Stomach (tissue), 9 donors: ENCODE results near the gene CALY. TPM values are rescaled to one million over a fixed set of nuclear protein-coding genes. Genes with fewer than 3 reads are reported as not detected.

Experiments
- DNase-seq, 2 donors: peaks; one replicate each; pipeline versions ENCODE4 v3.0.0 to v3.0.0-alpha.2; 2013 to 2019
- H3K27ac ChIP-seq, 5 donors: fragments of 200-600 bp in 4 of 5; sonication (generic) in 4 of 5; one replicate each; pipeline ENCODE4 v1.5.1; 2013 to 2019; ENCODE audit warnings: mild to moderate bottlenecking in 1 of 5, moderate library complexity in 1 of 5
- H3K27me3 ChIP-seq, 3 donors: fragments of 200-600 bp; sonication (generic); one replicate each; pipeline ENCODE4 v1.5.1; 2017 to 2019; ENCODE audit warnings: mixed run types in 1 of 3
- H3K36me3 ChIP-seq, 4 donors: fragments of 200-600 bp; sonication (generic); 1 replicate in 3 of 4; 2 replicates in 1 of 4; pipeline ENCODE4 v1.5.1; 2016 to 2019
- H3K4me1 ChIP-seq, 4 donors: fragments of 200-600 bp; sonication (generic); one replicate each; pipeline ENCODE4 v1.5.1; 2016 to 2019
- H3K4me3 ChIP-seq, 4 donors: fragments of 200-600 bp; sonication (generic) in 3 of 4; one replicate each; pipeline ENCODE4 v1.5.1; 2016 to 2019; ENCODE audit warnings: mild to moderate bottlenecking in 1 of 4
- H3K9me3 ChIP-seq, 4 donors: fragments of 200-600 bp; sonication (generic); one replicate each; pipeline ENCODE4 v1.5.1; 2016 to 2019
- EP300 ChIP-seq: sonication (generic); formaldehyde crosslinking; IDR thresholded peaks from one replicate; pipeline ENCODE4 v1.6.1; 2017; ENCODE audit warnings: antibody characterized with exemption
- POLR2A ChIP-seq, 4 donors: fragments of 450-650 bp; IDR thresholded peaks; one replicate each; pipeline ENCODE4 v1.6.1; 2016; ENCODE audit warnings: antibody characterized with exemption in 4 of 4, control low read depth in 2 of 4, mild to moderate bottlenecking in 1 of 4, moderate library complexity in 1 of 4
- POLR2AphosphoS5 ChIP-seq, 3 donors: sonication (generic); formaldehyde crosslinking; IDR thresholded peaks; one replicate each; pipeline ENCODE4 v1.6.1; 2016; ENCODE audit warnings: antibody characterized with exemption in 3 of 3
- WGBS, 5 donors: extraction: QIAGEN DNeasy Blood & Tissue Kit in 3 of 5; methylation state at CpG; one replicate each; pipeline versions ENCODE4 v1.1.5 to v1.1.7; 2013 to 2018; 5-methylcytosine and 5-hydroxymethylcytosine counted together
- intact Hi-C: fragments of 100-400 bp; cut with DNase I; formaldehyde crosslinking; loops from one replicate; pipeline ENCODE4 v1.15.1; 2023; ENCODE audit warnings: low total_unique reads
- polyA plus RNA-seq, 3 donors: library from polyadenylated mRNA; stranded (reverse); fragments of 200-250 nt; gene quantifications; one replicate each; pipeline ENCODE4 v1.2.3, GENCODE V29; 2013
- total RNA-seq, 5 donors: library from RNA; depleted of rRNA; stranded (reverse); fragments of >200 nt; gene quantifications; one replicate each; pipeline versions ENCODE4 v1.1.0 to v1.2.3, GENCODE V29; 2014 to 2016
- TF ChIP-seq, protein P1 (sequence below), 7 experiments: fragments of 450-650 bp in 4 of 7; fragments of 200-600 bp in 3 of 7; sonication (generic) in 3 of 7; IDR thresholded peaks; one replicate each; pipeline ENCODE4 v1.5.1; 2016 to 2019; ENCODE audit warnings: antibody characterized with exemption in 7 of 7, control low read depth in 2 of 7, mild to moderate bottlenecking in 1 of 7
- donor health status: healthy with polysubstance abuse.
- donor health status: Bipolar disorder and iron deficiency.
- donor health status: healthy.

The CALY gene
- total and polyA plus RNA-seq, 8 donors = 0.44 to 2.6 (median 1.4) TPM; not detected in 4

DNA sequence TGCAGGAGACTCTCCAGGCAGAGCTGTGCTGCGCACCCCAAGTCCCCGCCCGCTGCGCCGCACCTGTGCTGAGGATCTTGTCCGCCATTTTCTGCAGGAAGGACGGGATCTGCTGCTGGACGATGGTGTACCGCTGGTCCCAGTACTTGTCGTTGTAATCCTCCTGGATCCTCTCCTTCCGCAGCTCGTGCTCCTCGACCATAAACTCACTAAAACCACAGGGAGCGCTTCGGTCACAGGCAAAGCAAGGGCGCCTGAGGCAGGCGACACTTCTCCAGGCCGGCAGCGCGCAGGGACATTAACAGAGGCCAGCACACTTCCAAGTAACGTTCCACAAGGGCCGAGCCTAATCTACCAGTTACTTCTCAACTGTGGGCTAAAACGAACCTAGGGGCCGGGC is 46.9 kb downstream of the CALY start:
- no peaks in the 10 kb centered on the region for H3K27me3 ChIP-seq
- no peak overlapping the region for H3K4me3 ChIP-seq
- no peaks in the 10 kb centered on the region for H3K9me3 ChIP-seq
- H3K36me3 ChIP-seq = peaks cover 81 to 90% (median 90%) of the 10 kb centered on the region in 4 donors
- TF ChIP-seq EP300 = no peak
- TF ChIP-seq POLR2A (IDR thresholded peaks at IDR 0.05) = no peak
- no peak for TF ChIP-seq POLR2AphosphoS5 (IDR thresholded peaks at IDR 0.05)
- TF ChIP-seq, protein P1, sequence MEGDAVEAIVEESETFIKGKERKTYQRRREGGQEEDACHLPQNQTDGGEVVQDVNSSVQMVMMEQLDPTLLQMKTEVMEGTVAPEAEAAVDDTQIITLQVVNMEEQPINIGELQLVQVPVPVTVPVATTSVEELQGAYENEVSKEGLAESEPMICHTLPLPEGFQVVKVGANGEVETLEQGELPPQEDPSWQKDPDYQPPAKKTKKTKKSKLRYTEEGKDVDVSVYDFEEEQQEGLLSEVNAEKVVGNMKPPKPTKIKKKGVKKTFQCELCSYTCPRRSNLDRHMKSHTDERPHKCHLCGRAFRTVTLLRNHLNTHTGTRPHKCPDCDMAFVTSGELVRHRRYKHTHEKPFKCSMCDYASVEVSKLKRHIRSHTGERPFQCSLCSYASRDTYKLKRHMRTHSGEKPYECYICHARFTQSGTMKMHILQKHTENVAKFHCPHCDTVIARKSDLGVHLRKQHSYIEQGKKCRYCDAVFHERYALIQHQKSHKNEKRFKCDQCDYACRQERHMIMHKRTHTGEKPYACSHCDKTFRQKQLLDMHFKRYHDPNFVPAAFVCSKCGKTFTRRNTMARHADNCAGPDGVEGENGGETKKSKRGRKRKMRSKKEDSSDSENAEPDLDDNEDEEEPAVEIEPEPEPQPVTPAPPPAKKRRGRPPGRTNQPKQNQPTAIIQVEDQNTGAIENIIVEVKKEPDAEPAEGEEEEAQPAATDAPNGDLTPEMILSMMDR (IDR thresholded peaks at IDR 0.05) = no peak
- intact Hi-C loops = no loop called here
- H3K4me1 ChIP-seq = peaks cover 0 to 15% (median 0%) of the 10 kb centered on the region in 4 donors
- H3K27ac ChIP-seq = no peak overlapping the region
- DNase-seq = no peak
- WGBS, 5 donors = 94 to 98% (median 96%) methylated on average over 22 to 24 of the region's 24 CpGs

DNA sequence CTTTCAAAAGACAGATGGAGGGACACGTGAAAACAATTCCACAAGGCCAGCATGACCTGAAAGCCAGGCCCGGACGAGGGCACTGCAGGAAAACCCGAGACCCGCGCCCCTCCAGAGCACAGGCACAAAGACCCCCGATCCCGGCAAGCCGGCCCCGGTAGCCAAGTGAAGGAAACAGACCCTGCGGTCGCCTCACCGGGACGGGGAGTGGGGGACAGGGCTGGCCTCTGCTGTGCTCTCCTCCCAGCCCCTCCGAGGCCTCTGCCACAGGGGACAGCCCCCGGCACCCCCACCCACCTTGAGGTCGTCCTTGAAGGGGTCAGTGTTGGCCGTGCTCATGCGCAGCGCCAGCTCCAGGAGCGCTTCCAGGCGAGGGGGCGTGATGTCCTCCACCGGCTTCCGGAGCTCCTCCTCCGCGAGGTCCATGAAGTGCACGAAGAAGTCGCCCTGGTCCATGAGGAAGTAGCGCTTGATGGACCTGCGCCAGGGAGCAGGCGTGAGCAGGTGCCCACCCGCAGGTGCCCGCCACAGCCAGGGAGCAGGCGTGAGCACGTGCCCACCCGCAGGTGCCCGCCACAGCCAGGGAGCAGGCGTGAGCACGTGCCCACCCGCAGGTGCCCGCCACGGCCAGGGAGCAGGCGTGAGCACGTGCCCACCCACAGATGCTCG is 48.7 kb downstream of the CALY start:
- Histone ChIP-seq H3K27me3 (no peaks in the 10 kb centered on the region), H3K27ac (no peak overlapping the region), H3K4me3 (no peak overlapping the region), H3K9me3 (no peaks in the 10 kb centered on the region), H3K4me1 (peaks cover 0 to 5% (median 0%) of the 10 kb centered on the region in 4 donors), H3K36me3 (peaks cover 81 to 90% (median 90%) of the 10 kb centered on the region in 4 donors)
- whole genome bisulfite sequencing, 5 donors = 94 to 97% (median 96%) methylated on average over 24 to 46 of the region's 46 CpGs
- DNase-seq = no peak
- intact Hi-C loops = no loop called here
- no peak for TF ChIP-seq POLR2A (IDR thresholded peaks at IDR 0.05)
- TF ChIP-seq, protein P1 (IDR thresholded peaks at IDR 0.05) = no peak
- TF ChIP-seq EP300 = no peak
- TF ChIP-seq POLR2AphosphoS5 (IDR thresholded peaks at IDR 0.05) = no peak

DNA sequence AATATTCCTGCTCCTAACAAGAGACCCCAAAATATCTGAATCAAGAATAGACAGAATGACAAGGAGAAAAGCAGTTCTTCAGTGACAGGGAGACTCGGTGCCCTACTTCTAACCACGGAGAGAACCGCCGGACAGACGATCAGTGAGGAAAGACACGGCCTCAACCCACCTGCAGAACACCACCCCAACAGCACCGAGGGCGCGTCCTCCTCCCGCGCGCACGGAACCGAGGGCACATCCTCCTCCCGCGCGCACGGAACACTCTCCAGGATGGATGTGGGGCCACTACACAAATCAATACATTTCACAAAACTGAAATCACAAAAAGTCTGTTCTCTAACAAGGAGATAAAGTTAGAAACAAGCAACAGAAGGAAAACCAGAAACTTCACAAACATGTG is 50.3 kb downstream of the CALY start:
- WGBS, 5 donors = 87 to 90% (median 89%) methylated on average over 18 of the region's 18 CpGs
- H3K27me3 ChIP-seq = no peaks in the 10 kb centered on the region
- no peak overlapping the region for H3K27ac ChIP-seq
- no peak for TF ChIP-seq POLR2A (IDR thresholded peaks at IDR 0.05)
- no peak for TF ChIP-seq EP300
- no peaks in the 10 kb centered on the region for H3K4me1 ChIP-seq
- DNase-seq = no peak
- intact Hi-C loops = no loop called here
- H3K4me3 ChIP-seq = no peak overlapping the region
- H3K9me3 ChIP-seq = no peaks in the 10 kb centered on the region
- peaks cover 89 to 98% (median 98%) of the 10 kb centered on the region in 4 donors for H3K36me3 ChIP-seq

DNA sequence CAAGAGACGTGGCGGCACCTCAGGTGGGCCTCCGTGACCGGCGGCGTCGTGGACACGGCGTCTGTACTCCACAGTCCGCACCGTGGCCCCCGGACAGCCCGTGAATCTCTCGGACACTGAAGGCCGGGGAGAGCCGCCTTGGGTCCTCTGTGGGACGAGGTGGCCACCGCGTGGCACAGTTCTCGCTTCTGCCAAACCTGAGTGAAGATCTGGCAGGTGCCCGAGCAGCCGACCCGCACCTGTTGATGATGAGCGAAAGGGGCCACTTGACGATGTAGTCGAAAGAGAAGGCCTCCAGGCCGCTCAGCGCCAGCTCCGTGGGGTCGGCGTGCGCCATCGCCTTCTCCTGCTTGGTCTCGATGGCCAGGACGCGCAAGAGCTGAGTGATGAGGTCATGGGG is 51.5 kb downstream of the CALY start:
- no peaks in the 10 kb centered on the region for H3K9me3 ChIP-seq
- peaks cover 86 to 100% (median 100%) of the 10 kb centered on the region in 4 donors for H3K36me3 ChIP-seq
- intact Hi-C loops = no loop called here
- peaks cover 0 to 3% (median 0%) of the 10 kb centered on the region in 4 donors for H3K4me1 ChIP-seq
- 92 to 97% (median 95%) methylated on average over 16 to 36 of the region's 36 CpGs for WGBS, 5 donors
- H3K27ac ChIP-seq = no peak overlapping the region
- no peaks in the 10 kb centered on the region for H3K27me3 ChIP-seq
- no peak for DNase-seq
- H3K4me3 ChIP-seq = no peak overlapping the region
- no peak for TF ChIP-seq POLR2A (IDR thresholded peaks at IDR 0.05)
- no peak for TF ChIP-seq EP300
- TF ChIP-seq, protein P1 (IDR thresholded peaks at IDR 0.05) = no peak
- TF ChIP-seq POLR2AphosphoS5 (IDR thresholded peaks at IDR 0.05) = no peak

DNA sequence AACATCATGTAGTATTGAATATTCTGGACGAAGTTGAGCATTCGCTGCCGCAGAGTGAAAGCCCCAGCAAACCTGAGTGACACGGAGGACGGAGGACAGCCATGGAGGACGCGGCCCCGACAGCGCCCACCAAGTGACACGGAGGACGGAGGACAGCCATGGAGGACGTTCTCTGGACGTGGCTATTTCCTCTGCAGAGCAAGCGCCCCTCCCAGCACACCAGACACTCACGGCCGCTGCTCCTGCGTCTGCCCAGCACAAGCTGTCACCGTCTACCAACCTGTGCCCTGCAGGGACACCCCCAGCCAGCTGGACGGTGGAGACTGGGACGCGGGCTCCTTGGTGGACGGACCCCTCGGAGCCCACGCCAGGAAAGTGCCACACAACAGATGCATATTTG is 52.8 kb downstream of the CALY start:
- peaks cover 76 to 100% (median 100%) of the 10 kb centered on the region in 4 donors for H3K36me3 ChIP-seq
- WGBS, 5 donors = 94 to 97% (median 96%) methylated on average over 23 to 24 of the region's 24 CpGs
- intact Hi-C loops = no loop called here

More for the DNA sequence above, 52.8 kb downstream of the CALY start:
- Histone ChIP-seq H3K27me3 (no peaks in the 10 kb centered on the region), H3K4me1 (peaks cover 4 to 16% (median 8%) of the 10 kb centered on the region in 4 donors), H3K4me3 (no peak overlapping the region), H3K27ac (no peak overlapping the region), H3K9me3 (no peaks in the 10 kb centered on the region)
- no peak for TF ChIP-seq POLR2AphosphoS5 (IDR thresholded peaks at IDR 0.05)
- TF ChIP-seq POLR2A (IDR thresholded peaks at IDR 0.05) = no peak
- TF ChIP-seq, protein P1 (IDR thresholded peaks at IDR 0.05) = no peak
- no peak for TF ChIP-seq EP300
- no peak for DNase-seq
